Measurements from ENCODE around the gene RABGAP1. TPM values are rescaled to one million over a fixed set of nuclear protein-coding genes. Genes with fewer than 3 reads are reported as not detected.
A peak's percentile ranks its signal among the peaks of the same experiment; 100 is the strongest.

Gene RABGAP1
- total and polyA plus RNA-seq, 2 experiments from 2014 or later = 8.0 to 16.0 TPM

DNA sequence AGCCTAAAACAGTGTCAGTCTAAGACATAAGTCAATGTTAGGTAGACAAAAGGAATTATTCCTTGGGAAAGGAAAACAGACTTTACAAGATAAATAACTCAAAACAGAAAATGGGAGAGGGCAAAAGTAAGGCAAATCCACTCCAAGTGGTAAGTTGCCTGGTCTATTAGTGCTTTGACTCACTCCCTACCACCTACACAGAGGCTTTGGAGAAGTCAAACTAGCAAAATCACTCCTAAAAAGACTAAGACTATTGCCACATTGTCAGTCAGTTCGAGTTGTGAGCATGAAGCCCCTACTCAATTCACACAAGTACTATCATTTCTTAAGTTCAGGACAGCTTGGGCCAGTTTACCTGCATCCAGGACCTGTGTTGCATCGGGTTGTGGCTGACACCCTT lies 22.5 kb upstream of the RABGAP1 start:
- TF ChIP-seq EZH2 (IDR thresholded peaks at IDR 0.05; ENCODE audit: insufficient read depth, poor library complexity, severe bottlenecking) (no peak), EZH2phosphoT487 (IDR thresholded peaks at IDR 0.05; ENCODE audit: insufficient read depth, low read depth) (no peak)
- Histone ChIP-seq H4K20me1 (ENCODE audit: insufficient read depth) (no peaks in the 10 kb centered on the region), H3K4me3 (no peak overlapping the region), H2AFZ (no peak overlapping the region), H3K9ac (no peak overlapping the region), H3K79me2 (ENCODE audit: insufficient read depth) (peaks cover 53% of the 10 kb centered on the region), H3F3A (ENCODE audit: insufficient read depth) (peaks cover 22% of the 10 kb centered on the region; the same call in 1 of the 2 replicates), H3K27me3 (replicated peaks; ENCODE audit: insufficient read depth) (no peaks in the 10 kb centered on the region), H3K36me3 (ENCODE audit: low read depth) (0 out of 2 replicates have a peak, but pooled peaks cover 3% of the 10 kb centered on the region), H3K4me1 (ENCODE audit: insufficient read depth) (no peaks in the 10 kb centered on the region), H3K27ac (no peak overlapping the region), H3K9me2 (ENCODE audit: insufficient read depth) (no peaks in the 10 kb centered on the region), H3K9me3 (ENCODE audit: low read depth) (no peaks in the 10 kb centered on the region), H3K4me2 (ENCODE audit: unreplicated experiment) (no peak overlapping the region)
- DNase-seq = no peak
- in situ Hi-C loops (cut with MboI) = no loop called here
- WGBS, 2 experiments (ENCODE audit: low coverage in 1 of 2, low lambda C conversion rate in 2 of 2, missing lambda C conversion rate in 2 of 2) = 94 to 98% methylated on average over 2 of the region's 2 CpGs

DNA sequence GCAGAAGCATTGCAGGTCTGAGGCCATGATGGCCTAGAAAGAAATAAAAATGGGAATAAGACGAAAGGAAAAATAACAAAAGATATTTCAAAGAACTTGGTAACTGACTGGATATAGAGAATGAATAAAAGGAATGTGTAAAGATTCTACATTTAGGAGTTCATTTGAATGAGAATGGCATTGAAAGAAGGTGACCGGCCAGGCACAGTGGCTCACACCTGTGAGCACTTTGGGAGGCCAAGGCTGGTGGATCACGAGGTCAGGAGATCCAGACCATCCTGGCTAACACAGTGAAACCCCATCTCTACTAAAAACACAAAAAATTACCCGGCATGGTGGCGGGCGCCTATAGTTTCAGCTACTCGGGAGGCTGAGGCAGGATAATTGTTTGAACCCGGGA lies 18.1 kb upstream of the RABGAP1 start:
- no peak overlapping the region for H2AFZ ChIP-seq
- no peaks in the 10 kb centered on the region for H3K9me3 ChIP-seq (ENCODE audit: low read depth)
- no peak overlapping the region for H3K4me2 ChIP-seq (ENCODE audit: unreplicated experiment)
- TF ChIP-seq EZH2phosphoT487 (IDR thresholded peaks at IDR 0.05; ENCODE audit: insufficient read depth, low read depth) = no peak
- peaks cover 88% of the 10 kb centered on the region for H3K79me2 ChIP-seq (ENCODE audit: insufficient read depth)
- H3K4me3 ChIP-seq = no peak overlapping the region
- H3K27me3 ChIP-seq (replicated peaks; ENCODE audit: insufficient read depth) = no peaks in the 10 kb centered on the region
- no peak overlapping the region for H3K9ac ChIP-seq
- H3K36me3 ChIP-seq (ENCODE audit: low read depth) = 0 out of 2 replicates have a peak, but pooled peaks cover 3% of the 10 kb centered on the region
- no peaks in the 10 kb centered on the region for H3K4me1 ChIP-seq (ENCODE audit: insufficient read depth)
- H3K9me2 ChIP-seq (ENCODE audit: insufficient read depth) = no peaks in the 10 kb centered on the region
- no peaks in the 10 kb centered on the region for H3F3A ChIP-seq (ENCODE audit: insufficient read depth)
- WGBS, 2 experiments (ENCODE audit: low coverage in 1 of 2, low lambda C conversion rate in 2 of 2, missing lambda C conversion rate in 2 of 2) = 90 to 94% methylated on average over 7 to 8 of the region's 8 CpGs
- in situ Hi-C loops (cut with MboI) = no loop called here
- no peaks in the 10 kb centered on the region for H4K20me1 ChIP-seq (ENCODE audit: insufficient read depth)
- no peak overlapping the region for H3K27ac ChIP-seq
- no peak for DNase-seq

DNA sequence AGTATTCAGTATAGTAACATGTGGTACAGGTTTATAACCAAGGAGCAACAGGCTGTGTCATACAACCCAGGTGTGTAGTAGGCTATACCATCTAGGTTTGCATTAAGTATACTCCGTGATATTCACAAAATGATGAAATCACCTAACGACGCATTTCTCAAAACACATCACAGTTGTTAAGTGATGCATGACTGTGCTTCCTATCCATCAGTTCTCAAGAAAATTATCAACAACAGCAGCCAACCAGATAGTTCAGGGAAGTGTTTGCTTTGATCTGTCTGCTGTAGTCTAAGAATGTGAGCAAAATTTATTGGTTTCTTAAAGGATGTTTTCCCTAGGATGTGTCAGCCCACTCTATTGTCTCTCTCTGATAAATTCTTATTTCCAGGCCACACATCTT lies 16.9 kb upstream of the RABGAP1 start:
- Histone ChIP-seq H3K9me2 (ENCODE audit: insufficient read depth) (no peaks in the 10 kb centered on the region), H3K36me3 (ENCODE audit: low read depth) (0 out of 2 replicates have a peak, but pooled peaks cover 3% of the 10 kb centered on the region), H4K20me1 (ENCODE audit: insufficient read depth) (no peaks in the 10 kb centered on the region), H3K4me1 (ENCODE audit: insufficient read depth) (no peaks in the 10 kb centered on the region), H3K4me2 (ENCODE audit: unreplicated experiment) (no peak overlapping the region), H3K27me3 (replicated peaks; ENCODE audit: insufficient read depth) (no peaks in the 10 kb centered on the region), H3K9ac (no peak overlapping the region), H3K9me3 (ENCODE audit: low read depth) (no peaks in the 10 kb centered on the region), H3K4me3 (no peak overlapping the region), H3K27ac (no peak overlapping the region), H3F3A (ENCODE audit: insufficient read depth) (no peaks in the 10 kb centered on the region), H3K79me2 (ENCODE audit: insufficient read depth) (peaks cover 91% of the 10 kb centered on the region), H2AFZ (no peak overlapping the region)
- in situ Hi-C loops (cut with MboI) = no loop called here
- no peak for TF ChIP-seq EZH2 (IDR thresholded peaks at IDR 0.05; ENCODE audit: insufficient read depth, poor library complexity, severe bottlenecking)
- TF ChIP-seq EZH2phosphoT487 (IDR thresholded peaks at IDR 0.05; ENCODE audit: insufficient read depth, low read depth) = no peak
- WGBS, 2 experiments (ENCODE audit: low coverage in 1 of 2, low lambda C conversion rate in 2 of 2, missing lambda C conversion rate in 2 of 2) = 93 to 96% methylated on average over 3 of the region's 3 CpGs
- DNase-seq = no peak

GRCh38 chr9:122929796-122930354 lies 10.9 kb upstream of the RABGAP1 start:
- H2AFZ ChIP-seq = no peak overlapping the region
- no peaks in the 10 kb centered on the region for H4K20me1 ChIP-seq (ENCODE audit: insufficient read depth)
- peak overlapping the region; percentile 93 for H3K4me3 ChIP-seq
- peak overlapping the region; percentile 84; the same call in 1 of the 2 replicates for H3K9ac ChIP-seq
- H3K27ac ChIP-seq = no peak overlapping the region
- TF ChIP-seq EZH2phosphoT487 (IDR thresholded peaks at IDR 0.05; ENCODE audit: insufficient read depth, low read depth) (no peak), EZH2 (IDR thresholded peaks at IDR 0.05; ENCODE audit: insufficient read depth, poor library complexity, severe bottlenecking) (no peak)
- H3K4me1 ChIP-seq (ENCODE audit: insufficient read depth) = peaks cover 17% of the 10 kb centered on the region
- peak overlapping the region; percentile 80 for H3K4me2 ChIP-seq (ENCODE audit: unreplicated experiment)
- H3K36me3 ChIP-seq (ENCODE audit: low read depth) = no peaks in the 10 kb centered on the region
- no peaks in the 10 kb centered on the region for H3K27me3 ChIP-seq (replicated peaks; ENCODE audit: insufficient read depth)
- in situ Hi-C loops (cut with MboI) = no loop called here
- H3F3A ChIP-seq (ENCODE audit: insufficient read depth) = peaks cover 15% of the 10 kb centered on the region
- no peaks in the 10 kb centered on the region for H3K9me3 ChIP-seq (ENCODE audit: low read depth)
- no peak for DNase-seq
- 46 to 57% methylated on average over 1 of the region's 1 CpG for WGBS, 2 experiments (ENCODE audit: low coverage in 1 of 2, low lambda C conversion rate in 2 of 2, missing lambda C conversion rate in 2 of 2)
- H3K9me2 ChIP-seq (ENCODE audit: insufficient read depth) = no peaks in the 10 kb centered on the region
- H3K79me2 ChIP-seq (ENCODE audit: insufficient read depth) = peaks cover 98% of the 10 kb centered on the region
